HG03159 (cell line): ENCODE results near the gene PLXNA2.

Experiments
- ATAC-seq: cut with Tn5 transposase; IDR thresholded peaks from one replicate; pipeline ENCODE4 v1.9.1; 2021; ENCODE audit warnings: mild to moderate bottlenecking, moderate library complexity; ENCODE audit not compliant: unreplicated experiment

Gene PLXNA2

GRCh38 chr1:208078752-208079151 lies 165.4 kb downstream of the PLXNA2 start:
- ATAC-seq: no peak

- no peak for ATAC-seq
Measured at GRCh38 chr1:208077232-208078075, 166.7 kb downstream of the PLXNA2 start.

DNA sequence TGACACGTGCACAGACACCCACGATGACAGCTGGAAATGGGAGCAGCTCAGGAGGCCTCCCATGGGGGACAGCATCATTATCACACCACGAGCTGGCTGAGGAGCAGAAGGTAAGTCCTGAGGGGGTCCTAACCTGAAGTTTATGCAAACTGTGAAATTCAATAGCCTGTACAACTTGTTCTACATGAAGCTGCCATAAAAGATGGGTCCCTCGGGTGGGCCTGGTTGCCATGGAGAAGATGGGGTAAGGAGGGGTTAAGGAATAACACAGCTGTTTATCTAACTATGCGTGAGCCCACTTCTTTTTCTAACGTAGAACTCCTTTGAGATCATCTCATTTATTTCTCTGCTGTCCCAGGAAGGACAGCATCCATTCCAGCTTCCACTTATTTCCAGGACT lies 169.8 kb downstream of the PLXNA2 start:
- no peak for ATAC-seq

DNA sequence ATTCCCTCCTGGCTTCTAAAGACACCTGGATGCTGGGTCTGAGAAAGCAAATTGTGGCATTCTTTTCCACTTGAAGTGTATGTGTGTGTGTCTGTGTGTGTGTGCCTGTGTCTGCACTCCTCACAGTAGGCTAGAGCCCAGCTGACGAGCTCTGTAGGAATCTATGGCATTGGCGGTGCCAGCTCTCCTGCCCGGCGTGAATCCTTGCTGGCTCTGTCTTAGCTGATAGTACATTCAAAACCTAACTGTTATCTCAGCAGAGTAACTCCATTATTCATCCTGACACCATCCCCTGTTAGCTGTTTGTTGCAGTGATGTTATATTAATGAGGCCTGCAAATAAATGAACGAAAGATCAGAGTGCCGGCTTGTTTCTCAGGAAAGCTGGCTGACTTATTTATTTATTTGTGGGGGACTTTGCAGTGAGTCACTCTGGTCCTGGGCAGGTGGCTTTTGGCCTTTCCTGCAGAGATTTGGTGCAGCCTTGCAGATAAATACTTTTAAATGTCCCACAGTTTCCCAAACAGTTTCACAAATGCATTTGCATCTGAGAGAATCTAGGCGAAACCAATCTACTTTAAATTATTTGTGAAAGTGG lies 172.7 kb downstream of the PLXNA2 start:
- no peak for ATAC-seq

- ATAC-seq: no peak
Measured at GRCh38 chr1:208069908-208070307, 174.3 kb downstream of the PLXNA2 start.

DNA sequence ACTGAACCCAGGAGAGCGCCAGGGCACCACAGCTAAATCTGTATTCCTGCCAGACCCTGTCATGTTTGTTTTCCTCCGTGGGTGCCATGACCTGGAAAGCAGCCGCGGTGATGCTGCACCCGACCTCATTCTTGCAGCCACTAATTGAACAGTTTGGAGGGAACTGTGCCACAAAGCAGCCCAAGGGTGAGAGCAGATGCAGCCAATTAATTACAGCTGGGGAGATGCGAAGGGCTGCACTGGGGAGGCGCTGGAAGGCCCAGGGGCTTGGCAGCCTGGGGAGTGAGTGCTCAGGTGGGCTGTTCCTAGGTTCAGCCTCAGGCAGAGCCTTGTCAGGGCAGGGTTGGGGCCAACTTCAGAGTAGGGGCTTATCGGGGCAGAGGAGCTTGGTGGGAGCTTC lies 174.9 kb downstream of the PLXNA2 start:
- ATAC-seq: no peak

DNA sequence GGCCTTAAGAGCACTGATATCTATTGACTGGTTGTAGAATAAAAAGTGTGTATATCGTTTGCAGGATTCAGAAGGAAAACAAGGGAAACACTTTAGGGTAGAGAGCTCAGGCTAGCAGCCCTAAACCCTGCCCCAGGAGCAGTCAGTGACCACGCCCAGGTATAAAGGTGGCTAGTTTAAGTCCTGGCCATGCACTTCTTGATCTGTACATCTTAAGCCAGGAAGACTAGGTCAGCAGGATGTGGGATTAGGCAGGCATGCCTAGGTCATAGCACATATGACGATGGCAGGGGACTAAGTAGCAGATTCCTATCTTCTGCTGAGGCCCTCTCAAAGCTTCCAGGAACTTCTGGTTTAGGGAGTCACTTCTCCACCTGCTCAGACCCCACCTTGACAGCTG lies 175.3 kb downstream of the PLXNA2 start:
- ATAC-seq: no peak

DNA sequence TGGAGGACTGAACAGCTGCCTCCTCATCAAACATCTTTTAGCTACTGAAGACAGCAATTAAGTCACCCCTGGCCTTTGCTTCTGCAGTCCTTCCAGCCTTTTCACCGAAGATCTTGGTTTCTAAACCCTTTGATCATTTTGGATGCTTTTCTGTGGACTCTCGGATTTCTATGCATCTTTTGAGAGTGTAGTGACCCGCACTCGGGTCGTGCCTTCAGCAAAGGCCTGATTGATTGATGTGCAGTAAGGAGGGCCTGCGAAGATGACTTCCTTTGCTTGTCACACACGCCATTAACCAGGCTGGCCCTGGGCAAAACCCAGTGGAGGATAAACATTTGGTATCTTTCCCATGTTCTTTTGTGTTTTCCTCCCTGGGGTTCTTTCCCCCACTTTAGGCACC lies 175.8 kb downstream of the PLXNA2 start:
- ATAC-seq: no peak

- no peak for ATAC-seq
Measured at GRCh38 chr1:208066583-208066982, 177.6 kb downstream of the PLXNA2 start.

DNA sequence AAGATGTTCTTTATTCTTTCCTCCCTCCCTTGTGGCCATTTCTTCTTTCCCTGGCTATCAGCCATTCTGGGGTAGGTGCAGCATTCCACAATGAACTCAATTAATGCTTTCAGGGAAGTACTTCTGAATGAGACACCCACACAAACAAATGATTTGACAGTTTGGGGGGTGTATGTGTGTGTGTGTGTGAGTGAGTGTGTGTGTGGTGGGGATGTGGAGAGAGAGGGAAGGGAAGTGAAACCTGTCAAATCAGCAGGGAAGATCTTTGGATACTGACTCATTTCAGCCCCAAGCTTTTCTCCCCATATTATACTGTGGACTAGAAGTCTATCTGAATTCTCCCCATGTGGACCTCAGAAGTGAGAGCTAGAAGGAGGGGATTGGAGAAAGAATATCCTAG lies 178.3 kb downstream of the PLXNA2 start:
- ATAC-seq: no peak

GRCh38 chr1:208061632-208062031 lies 182.6 kb downstream of the PLXNA2 start:
- no peak for ATAC-seq

DNA sequence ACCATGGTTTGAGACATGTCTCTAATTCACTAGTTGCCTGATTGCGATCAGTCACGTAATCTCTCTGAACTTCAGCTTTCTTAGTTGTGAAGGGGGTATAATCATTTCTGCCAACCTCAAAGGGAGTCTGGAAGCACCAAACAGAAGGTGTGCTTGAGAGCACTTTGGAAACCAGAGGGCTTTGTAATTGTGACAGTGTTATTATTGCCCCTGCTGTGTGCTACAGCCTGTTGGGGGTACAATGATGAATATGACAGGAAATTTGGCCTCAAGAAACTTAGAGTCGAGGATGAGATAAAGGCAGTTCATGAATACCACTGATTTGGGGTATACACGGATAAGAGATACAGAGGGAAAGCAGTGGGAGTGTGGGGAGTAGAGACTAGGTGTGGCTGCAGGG lies 183.1 kb downstream of the PLXNA2 start:
- no peak for ATAC-seq

DNA sequence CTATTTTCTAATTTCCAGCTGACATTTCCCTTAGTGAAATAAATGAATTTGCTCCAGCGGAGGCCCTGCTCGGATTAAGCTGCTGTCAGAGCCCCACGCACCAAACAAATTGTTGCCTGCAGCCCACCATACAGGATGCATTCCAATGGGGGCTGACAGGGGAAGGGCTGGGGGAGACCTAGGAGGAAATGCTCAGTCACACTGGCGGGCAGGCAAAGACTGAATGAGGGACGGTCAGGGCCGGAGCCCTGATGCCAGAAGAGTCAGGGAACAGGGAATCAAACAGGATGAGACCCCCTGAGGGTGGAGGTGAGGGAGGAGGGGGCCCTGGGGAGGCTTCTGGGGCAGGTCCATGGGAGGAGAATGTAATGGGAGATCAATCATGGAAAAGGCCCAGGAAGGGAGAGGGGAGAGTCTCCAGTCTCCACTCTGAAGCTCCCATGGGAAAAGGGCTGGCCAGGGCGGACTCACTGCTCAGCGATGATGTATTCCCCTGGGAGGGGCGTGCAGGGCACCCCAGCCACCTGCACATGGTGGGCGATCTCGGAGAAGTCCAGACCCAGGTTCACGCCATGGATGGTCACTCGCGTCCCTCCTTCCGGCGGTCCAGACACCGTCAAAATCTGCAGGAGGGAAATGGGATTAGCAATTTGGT lies 183.8 kb downstream of the PLXNA2 start:
- ATAC-seq: no peak

- ATAC-seq: no peak
Measured at GRCh38 chr1:208059409-208060001, 184.7 kb downstream of the PLXNA2 start.

- no peak for ATAC-seq
Measured at GRCh38 chr1:208058756-208059155, 185.4 kb downstream of the PLXNA2 start.

- no peak for ATAC-seq
Measured at GRCh38 chr1:208058267-208058666, 185.9 kb downstream of the PLXNA2 start.

DNA sequence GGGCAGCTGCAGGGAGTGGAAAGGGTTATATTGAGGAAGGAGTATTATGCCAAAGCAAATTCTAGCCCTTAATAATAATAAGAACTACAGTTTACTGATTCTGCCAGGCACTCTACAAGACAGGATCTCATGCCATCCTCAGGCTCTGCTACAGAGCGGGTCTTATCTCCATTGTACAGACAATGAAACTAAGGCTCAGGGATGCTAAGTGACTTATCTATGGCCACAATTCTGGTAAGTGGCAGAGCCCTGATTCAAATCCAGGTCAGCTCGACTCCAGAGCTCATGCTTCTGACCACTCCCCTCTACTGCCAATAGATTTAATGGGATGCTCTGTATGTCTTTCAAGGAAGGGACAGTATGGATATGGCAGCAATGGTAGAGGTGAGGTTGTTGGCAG lies 187.1 kb downstream of the PLXNA2 start:
- no peak for ATAC-seq

- no peak for ATAC-seq
Measured at GRCh38 chr1:208055535-208055934, 188.6 kb downstream of the PLXNA2 start.

DNA sequence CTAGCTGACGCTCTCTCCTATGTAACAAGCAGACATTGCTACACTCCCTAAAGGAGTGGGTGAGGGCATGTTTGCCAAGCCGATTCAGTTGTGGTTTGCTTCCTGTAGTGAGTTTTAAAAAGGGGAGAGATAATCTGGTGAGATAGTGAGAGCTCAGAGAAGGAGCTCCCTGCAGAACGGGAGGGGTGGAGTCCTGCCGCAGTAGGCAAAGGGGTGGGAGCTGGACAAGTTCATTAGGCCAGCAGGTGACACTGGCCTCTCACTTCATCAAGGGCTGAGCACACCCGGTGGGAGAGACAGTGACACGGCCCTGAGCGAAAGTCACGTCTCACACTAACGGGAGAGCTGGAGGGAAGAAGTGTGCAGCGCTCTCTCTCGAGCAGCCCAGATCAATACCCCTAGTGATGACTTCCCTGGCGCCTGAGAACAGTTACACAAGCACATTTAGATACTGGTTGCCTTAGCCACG lies 189.2 kb downstream of the PLXNA2 start:
- no peak for ATAC-seq

DNA sequence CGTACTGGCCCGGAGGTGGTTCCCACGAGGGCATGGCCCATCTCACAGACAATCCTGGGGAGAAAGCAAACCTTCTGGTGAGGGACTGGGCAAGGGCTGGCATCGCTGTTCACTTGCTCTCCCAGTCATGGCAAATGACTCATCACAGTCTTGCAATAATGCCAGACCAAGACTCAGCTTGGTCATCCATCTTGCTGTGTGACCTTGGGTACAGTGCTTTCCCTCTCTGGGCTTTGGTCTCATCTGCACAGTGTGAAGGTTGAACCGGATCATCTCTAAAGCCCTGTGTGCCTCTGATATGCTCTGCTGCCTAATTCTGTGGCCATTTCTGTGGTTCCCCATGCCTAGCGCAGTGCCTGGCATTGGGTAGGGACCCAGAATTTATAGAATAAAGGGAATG lies 189.7 kb downstream of the PLXNA2 start:
- ATAC-seq: no peak

DNA sequence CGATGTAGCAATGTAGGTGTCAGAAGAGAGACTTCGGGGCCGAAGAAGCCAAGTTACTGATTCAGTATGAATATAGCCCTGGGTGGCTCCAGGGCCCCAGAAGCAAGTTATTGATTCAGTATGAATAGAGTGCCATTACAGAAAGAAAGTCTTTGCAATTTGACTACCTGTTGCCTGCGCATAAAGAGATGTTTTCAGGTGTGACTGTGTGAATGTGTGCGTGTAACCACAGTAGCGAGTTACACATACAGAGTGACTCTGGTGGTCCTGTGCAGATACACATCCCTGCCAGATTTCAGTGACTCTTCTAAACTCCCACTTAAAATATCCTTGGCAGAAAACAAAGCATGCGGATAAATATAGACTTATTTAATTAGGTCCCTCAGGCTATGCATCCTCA lies 190.5 kb downstream of the PLXNA2 start:
- ATAC-seq: no peak
